Dermis microvascular lymphatic vessel endothelial cell (primary cell): ENCODE results near the gene MVB12B. TPM values are rescaled to one million over a fixed set of nuclear protein-coding genes. Genes with fewer than 3 reads are reported as not detected.

ENCODE experiments used
- DNase-seq, 2 donors: peaks; one replicate each; pipeline versions ENCODE4 v3.0.0 to v3.0.0-alpha.2; 2010; ENCODE audit warnings: low read depth in 2 of 2
- total RNA-seq: library from RNA; depleted of rRNA; stranded (reverse); fragments of >200 nt; gene quantifications from 2 replicates; pipeline ENCODE4 v1.2.1, GENCODE V29; 2014

Gene MVB12B
- total RNA-seq, 1 donor from 2014 or later = 8.6 TPM

DNA sequence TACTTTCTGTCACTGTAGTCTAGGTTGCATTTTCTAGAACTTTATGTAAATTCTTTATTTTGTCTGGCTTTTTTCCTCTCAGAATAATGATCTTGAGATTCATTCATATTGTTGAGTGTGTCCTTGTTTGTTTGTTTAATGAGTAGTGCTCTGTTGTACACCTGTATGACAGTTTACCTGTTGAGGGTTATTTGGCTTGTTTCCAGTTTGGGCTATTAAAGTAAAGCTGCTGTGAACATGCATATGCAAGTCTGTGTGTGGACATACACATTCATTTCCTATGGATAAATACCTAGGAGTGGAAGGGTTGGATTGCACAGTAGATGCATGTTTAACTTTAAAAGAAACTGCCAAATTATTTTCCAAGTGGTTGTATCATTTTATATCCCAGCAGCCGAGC lies 30.4 kb downstream of the MVB12B start:
- DNase-seq = no peak

DNA sequence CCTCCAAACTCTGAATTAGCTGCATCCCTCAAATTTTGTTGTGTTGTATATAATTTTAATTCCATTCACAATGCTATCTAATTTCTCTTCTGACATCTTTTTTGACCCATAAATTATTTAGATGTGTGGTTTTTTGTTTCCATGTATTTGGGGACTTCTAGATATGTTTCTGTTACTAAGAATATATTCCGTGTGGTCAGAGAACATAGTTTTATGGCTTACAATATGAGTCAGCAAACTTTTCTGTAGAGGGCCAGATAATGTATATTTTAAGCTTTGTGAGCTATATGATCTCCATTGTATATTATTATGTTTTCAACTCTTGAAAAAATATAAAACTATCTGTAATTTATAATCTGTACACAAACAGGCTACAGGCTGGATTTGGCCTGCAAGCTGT lies 33.4 kb downstream of the MVB12B start:
- no peak for DNase-seq

DNA sequence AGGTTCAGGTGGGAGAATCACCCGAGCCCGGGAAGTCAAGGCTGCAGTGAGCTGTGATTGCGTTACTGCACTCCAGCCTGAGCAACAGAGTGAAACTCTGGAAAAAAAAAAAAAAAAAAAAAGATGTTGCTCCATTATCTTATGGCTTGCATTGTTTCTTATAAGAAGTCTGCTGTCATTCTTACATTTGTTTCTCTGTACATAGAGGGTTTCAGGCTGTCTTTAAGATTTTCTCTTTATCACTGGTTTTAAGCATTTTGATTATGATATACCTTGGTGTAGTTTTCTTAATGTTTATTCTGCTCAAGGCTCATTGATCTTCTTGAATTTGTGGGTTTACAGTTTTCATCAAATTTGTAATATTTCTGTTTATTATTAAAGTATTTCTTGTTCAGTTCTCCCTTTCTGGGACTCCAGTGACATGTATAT lies 35.2 kb downstream of the MVB12B start:
- no peak for DNase-seq

- no peak for DNase-seq
These were observed 36.6 kb downstream of the MVB12B start for GRCh38 chr9:126363250-126363649.

GRCh38 chr9:126363847-126364671 lies 37.4 kb downstream of the MVB12B start:
- DNase-seq = peak in 1 of 2 donors; percentile 76

- DNase-seq = no peak
These were observed 39.2 kb downstream of the MVB12B start for GRCh38 chr9:126365780-126366179.

- DNase-seq = peak in 1 of 2 donors; percentile 31
These were observed 39.9 kb downstream of the MVB12B start for GRCh38 chr9:126366366-126367011.

- DNase-seq = no peak
These were observed 40.5 kb downstream of the MVB12B start for GRCh38 chr9:126367139-126367538.

- DNase-seq = no peak
These were observed 41.0 kb downstream of the MVB12B start for GRCh38 chr9:126367616-126368015.

GRCh38 chr9:126368020-126368419 lies 41.4 kb downstream of the MVB12B start:
- no peak for DNase-seq

GRCh38 chr9:126371007-126371870 lies 44.6 kb downstream of the MVB12B start:
- no peak for DNase-seq

- DNase-seq = peak in 1 of 2 donors; percentile 58
These were observed 46.1 kb downstream of the MVB12B start for GRCh38 chr9:126372716-126373115.

- peak in 1 of 2 donors; percentile 92 for DNase-seq
These were observed 46.6 kb downstream of the MVB12B start for GRCh38 chr9:126373241-126373640.

DNA sequence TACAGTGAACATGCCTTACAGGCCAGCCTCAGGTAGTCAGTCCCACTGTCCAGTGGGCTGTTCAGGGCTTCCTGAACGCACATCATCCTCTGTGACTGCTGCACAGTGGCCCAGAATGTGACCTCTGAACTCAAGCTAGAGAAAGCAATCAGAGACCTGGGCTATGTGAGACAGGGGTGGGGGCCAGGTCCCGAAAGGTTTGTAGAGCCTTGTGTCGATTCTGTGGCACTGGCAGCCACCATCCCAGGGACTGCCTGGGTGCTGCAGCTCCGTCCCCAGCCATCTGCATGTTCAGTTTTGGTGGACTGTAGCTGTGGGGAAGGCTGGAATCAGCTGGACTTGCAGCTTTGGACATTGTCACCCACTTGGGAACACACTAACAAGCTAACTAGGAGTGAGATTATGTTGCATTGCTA lies 47.7 kb downstream of the MVB12B start:
- no peak for DNase-seq

DNA sequence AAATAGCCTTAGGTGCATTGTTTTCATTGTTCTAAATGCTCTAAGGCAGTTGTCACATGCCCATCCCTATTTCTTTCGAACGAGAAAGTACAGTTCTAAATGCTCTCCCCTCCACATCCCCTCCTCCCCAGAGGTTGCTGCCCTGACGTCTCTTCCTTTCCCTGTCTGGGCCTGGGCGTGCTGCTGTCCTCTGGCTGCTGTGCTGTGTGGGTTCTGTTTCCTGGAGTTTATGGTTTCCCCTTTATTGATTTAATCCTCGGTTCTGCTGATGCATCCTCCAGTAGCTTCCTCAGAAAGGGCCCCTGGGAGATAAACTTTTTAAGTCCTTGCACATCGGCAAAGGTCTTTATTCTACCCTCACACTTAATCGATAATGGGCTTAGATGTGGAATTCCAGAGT lies 48.8 kb downstream of the MVB12B start:
- DNase-seq = peak in 1 of 2 donors; percentile 77

- no peak for DNase-seq
These were observed 49.9 kb downstream of the MVB12B start for GRCh38 chr9:126376311-126377175.

DNA sequence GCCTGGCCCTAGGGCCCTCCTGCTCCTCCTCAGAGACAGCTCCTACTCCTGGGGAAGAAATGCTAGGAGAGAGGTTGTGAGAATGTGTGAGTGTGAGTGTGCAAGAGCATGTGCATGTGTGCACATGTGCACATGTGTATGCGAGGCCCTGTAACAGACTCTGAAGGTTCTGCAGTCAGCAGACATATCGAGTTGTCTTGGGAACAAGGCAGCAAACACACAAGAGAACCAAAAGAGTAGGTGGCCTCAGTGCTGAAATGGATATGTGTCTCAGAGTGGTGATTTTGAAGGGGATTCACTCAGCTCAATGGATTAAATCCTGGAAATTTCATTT lies 50.5 kb downstream of the MVB12B start:
- DNase-seq = no peak

- no peak for DNase-seq
These were observed 50.9 kb downstream of the MVB12B start for GRCh38 chr9:126377536-126377935.

GRCh38 chr9:126378761-126379160 lies 52.1 kb downstream of the MVB12B start:
- DNase-seq = no peak

DNA sequence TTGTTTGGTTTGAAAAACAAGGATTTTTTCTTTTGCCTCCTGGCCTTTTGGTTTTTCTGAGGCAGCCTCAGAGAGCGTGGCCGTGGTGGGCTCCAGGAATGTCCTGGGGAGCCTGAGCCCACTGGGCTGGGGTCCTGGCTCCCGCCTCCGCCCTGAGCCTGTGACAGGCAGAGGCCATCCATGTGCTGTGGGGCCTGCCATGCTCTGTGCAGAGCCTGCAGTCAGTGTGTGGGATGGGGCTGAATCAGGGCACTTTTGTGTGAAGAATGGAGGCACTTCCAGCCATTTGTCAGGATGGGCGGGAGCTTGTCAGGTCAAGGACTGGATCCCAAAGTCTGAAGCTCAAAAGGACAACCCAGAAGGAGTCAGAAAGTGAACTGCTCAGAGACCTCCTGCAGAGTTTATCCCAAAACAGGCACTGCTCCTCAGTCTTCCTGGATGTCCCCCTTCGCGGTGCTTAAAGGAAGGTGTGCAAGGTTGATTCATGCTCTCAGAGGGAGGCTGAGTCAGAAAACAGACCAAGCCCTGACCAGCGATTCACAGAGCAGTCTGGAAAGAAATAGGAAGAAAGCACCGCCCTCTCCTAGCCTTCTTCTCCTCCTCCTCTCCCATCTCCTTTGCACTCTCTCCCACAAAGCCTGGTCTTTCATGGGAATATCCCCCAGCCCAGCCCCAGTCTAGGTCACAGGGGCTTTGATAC lies 53.2 kb downstream of the MVB12B start:
- DNase-seq = no peak
